Measurements from ENCODE around the gene CDK4. TPM values are rescaled to one million over a fixed set of nuclear protein-coding genes. Genes with fewer than 3 reads are reported as not detected.
"Not testable (repeated sequence)": the region's sequence is repeated elsewhere in the genome, so short reads cannot be mapped to it uniquely, and the experiment has no call there.

CDK4 gene
- total RNA-seq, 1 donor from 2014 or later: 102 TPM

DNA sequence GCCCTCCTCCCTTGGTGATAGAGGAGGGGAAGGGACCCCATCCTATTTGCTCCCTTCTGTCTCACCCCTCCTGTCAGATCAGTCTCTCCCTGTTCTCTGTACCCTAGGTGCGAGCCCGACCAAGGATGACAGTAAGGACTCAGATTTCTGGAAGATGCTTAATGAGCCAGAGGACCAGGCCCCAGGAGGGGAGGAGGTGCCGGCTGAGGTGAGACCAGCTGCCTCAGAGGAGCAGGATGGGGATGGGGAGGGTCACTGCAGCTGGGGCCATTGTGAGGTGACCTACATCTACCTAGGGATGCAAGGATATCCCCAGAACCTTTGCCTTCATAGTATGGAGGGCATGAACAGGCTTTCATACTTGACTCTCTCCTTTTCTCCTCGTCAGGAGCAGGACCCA is 35.8 kb downstream of the CDK4 start:
- no peaks in the 10 kb centered on the region for H3K27me3 ChIP-seq
- H3K4me3 ChIP-seq: no peak overlapping the region
- peak in 1 of 2 donors; percentile 29 for DNase-seq (ENCODE audit: extremely low spot score in 2 of 2)
- no peaks in the 10 kb centered on the region for H3K4me1 ChIP-seq
- intact Hi-C loops (cut with DNase I): no loop called here
- TF ChIP-seq, protein P1, sequence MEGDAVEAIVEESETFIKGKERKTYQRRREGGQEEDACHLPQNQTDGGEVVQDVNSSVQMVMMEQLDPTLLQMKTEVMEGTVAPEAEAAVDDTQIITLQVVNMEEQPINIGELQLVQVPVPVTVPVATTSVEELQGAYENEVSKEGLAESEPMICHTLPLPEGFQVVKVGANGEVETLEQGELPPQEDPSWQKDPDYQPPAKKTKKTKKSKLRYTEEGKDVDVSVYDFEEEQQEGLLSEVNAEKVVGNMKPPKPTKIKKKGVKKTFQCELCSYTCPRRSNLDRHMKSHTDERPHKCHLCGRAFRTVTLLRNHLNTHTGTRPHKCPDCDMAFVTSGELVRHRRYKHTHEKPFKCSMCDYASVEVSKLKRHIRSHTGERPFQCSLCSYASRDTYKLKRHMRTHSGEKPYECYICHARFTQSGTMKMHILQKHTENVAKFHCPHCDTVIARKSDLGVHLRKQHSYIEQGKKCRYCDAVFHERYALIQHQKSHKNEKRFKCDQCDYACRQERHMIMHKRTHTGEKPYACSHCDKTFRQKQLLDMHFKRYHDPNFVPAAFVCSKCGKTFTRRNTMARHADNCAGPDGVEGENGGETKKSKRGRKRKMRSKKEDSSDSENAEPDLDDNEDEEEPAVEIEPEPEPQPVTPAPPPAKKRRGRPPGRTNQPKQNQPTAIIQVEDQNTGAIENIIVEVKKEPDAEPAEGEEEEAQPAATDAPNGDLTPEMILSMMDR (IDR thresholded peaks at IDR 0.05): no peak
- peaks cover 0 to 63% of the 10 kb centered on the region in 2 donors for H3K36me3 ChIP-seq
- H3K27ac ChIP-seq: no peak overlapping the region
- no peaks in the 10 kb centered on the region for H3K9me3 ChIP-seq

DNA sequence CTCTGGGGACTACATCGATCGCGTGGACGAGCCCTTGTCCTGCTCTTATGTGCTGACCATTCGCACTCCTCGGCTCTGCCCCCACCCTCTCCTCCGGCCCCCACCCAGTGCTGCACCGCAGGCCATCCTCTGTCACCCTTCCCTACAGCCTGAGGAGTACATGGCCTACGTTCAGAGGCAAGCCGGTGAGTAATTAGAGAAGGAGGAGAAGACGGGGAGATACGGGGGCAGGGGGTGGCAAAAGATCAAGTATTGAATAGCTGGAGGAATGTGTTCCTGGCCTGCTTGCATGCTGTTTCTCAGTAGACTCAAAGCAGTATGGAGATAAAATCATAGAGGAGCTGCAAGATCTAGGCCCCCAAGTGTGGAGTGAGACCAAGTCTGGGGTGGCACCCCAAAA is 36.3 kb downstream of the CDK4 start:
- Histone ChIP-seq H3K4me1 (no peaks in the 10 kb centered on the region), H3K36me3 (peaks cover 0 to 58% of the 10 kb centered on the region in 2 donors), H3K4me3 (no peak overlapping the region), H3K27ac (no peak overlapping the region), H3K9me3 (no peaks in the 10 kb centered on the region), H3K27me3 (no peaks in the 10 kb centered on the region)
- intact Hi-C loops (cut with DNase I): no loop called here
- peak in 1 of 2 donors; percentile 62 for DNase-seq (ENCODE audit: extremely low spot score in 2 of 2)
- no peak for TF ChIP-seq POLR2AphosphoS5 (IDR thresholded peaks at IDR 0.05; ENCODE audit: insufficient read depth in 1 of 2, low read depth in 1 of 2)
- TF ChIP-seq, protein P1 (IDR thresholded peaks at IDR 0.05): no peak
- no peak for TF ChIP-seq POLR2A (IDR thresholded peaks at IDR 0.05)

DNA sequence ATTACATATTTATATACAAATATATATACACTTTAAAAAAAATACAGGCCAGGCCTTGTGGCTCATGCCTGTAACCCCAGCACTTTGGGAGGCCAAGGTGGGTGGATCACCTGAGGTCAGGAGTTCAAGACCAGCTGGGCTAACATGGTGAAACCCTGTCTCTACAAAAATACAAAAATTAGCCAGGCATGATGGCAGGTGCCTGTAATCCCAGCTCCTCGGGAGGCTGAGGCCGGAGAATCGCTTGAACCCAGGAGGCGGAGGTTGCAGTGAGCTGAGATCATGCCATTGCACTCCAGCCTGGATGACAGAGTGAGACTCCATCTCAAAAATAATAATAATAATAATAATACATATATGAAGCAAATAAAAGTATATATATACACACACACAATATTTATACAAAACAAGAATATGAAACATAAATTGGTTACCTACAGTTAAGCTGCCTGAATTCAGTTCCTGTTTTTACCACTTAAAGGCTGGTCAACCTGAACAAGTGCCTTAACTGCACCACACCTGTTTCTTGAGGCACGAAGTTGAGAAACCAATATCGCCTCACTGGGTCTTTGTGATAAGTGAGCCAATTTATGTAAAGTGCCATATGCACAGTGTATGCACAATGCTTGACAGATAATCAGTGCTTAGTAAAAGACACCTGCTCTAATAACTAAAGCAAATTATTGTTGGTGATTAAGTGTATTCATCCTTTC is 36.9 kb downstream of the CDK4 start:
- H3K27ac ChIP-seq; H3K9me3 ChIP-seq; H3K4me3 ChIP-seq; H3K27me3 ChIP-seq; intact Hi-C loops (cut with DNase I); H3K4me1 ChIP-seq: not testable (repeated sequence)
- peaks cover 0 to 52% of the 10 kb centered on the region in 2 donors for H3K36me3 ChIP-seq
- DNase-seq (ENCODE audit: extremely low spot score in 2 of 2): peak in 1 of 2 donors; percentile 6

DNA sequence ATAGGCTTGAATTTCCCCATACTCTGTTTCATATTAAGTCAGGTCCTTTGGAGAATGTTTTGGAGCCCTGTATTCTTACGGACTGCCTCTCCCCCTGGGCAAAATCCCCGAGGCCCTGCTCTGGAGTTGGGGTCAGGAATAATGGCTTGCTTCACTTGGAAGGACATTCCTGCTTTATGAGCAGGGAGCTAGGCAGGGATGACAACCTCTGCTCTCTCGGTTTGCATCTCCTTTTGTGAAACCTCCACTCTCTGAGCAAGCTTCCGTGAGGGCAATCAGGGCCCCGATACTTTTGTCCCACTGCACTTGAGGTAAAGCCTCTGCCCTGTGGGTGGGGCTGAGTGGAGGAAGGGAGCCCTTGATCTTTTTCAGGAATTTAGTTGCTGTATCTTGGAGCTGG is 38.9 kb downstream of the CDK4 start:
- peaks cover 0 to 32% of the 10 kb centered on the region in 2 donors for H3K36me3 ChIP-seq
- TF ChIP-seq POLR2AphosphoS5 (IDR thresholded peaks at IDR 0.05; ENCODE audit: insufficient read depth in 1 of 2, low read depth in 1 of 2) (no peak), POLR2A (IDR thresholded peaks at IDR 0.05) (no peak)
- TF ChIP-seq, protein P1 (IDR thresholded peaks at IDR 0.05): no peak
- intact Hi-C loops (cut with DNase I): no loop called here
- no peaks in the 10 kb centered on the region for H3K4me1 ChIP-seq
- H3K4me3 ChIP-seq: no peak overlapping the region
- no peaks in the 10 kb centered on the region for H3K9me3 ChIP-seq
- H3K27me3 ChIP-seq: no peaks in the 10 kb centered on the region
- peak in 1 of 2 donors; percentile 40 for DNase-seq (ENCODE audit: extremely low spot score in 2 of 2)
- H3K27ac ChIP-seq: no peak overlapping the region

DNA sequence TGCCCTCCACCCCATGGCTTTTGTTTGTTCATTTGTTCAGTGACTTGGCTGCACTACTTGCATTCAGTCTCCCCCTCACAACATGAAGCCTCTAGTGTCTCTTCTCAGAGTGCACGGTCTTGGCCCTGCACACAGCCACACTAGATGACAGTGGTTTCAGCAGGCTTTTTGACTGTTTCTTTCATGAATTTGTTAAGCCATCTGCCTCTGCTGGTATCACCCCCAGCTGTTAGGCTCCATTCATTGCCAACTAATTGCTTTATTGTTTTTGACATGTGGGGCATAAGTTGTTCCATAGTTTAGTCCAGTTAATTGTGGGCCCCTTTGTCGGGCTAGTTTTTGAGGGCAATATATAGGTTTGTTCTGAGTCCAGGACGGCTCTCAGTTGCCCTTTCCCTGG is 39.4 kb downstream of the CDK4 start:
- intact Hi-C loops (cut with DNase I): no loop called here
- TF ChIP-seq POLR2AphosphoS5 (IDR thresholded peaks at IDR 0.05; ENCODE audit: insufficient read depth in 1 of 2, low read depth in 1 of 2) (no peak), POLR2A (IDR thresholded peaks at IDR 0.05) (no peak)
- TF ChIP-seq, protein P1 (IDR thresholded peaks at IDR 0.05): no peak

More for the DNA sequence above, 39.4 kb downstream of the CDK4 start:
- peak in 1 of 2 donors; percentile 8 for DNase-seq (ENCODE audit: extremely low spot score in 2 of 2)
- H3K27me3 ChIP-seq: no peaks in the 10 kb centered on the region
- no peak overlapping the region for H3K4me3 ChIP-seq
- H3K4me1 ChIP-seq: no peaks in the 10 kb centered on the region
- no peak overlapping the region for H3K27ac ChIP-seq
- H3K9me3 ChIP-seq: no peaks in the 10 kb centered on the region
- H3K36me3 ChIP-seq: peaks cover 0 to 27% of the 10 kb centered on the region in 2 donors

Data from vagina (tissue), 2 donors.